IPS-20b (cell line): ENCODE data around the gene ITM2B.

Experiments used
- H3K27ac ChIP-seq: one replicate; pipeline ENCODE4 v1.5.1; 2013; ENCODE audit warnings: low read length
- H3K27me3 ChIP-seq: 2 replicates; pipeline ENCODE4 v1.6.1; 2013; ENCODE audit warnings: mild to moderate bottlenecking, low read length, inconsistent platforms; ENCODE audit not compliant: insufficient read depth
- H3K36me3 ChIP-seq: 2 replicates; pipeline ENCODE4 v1.6.1; 2013; ENCODE audit warnings: low read depth, mild to moderate bottlenecking, inconsistent platforms, low read length, moderate library complexity; ENCODE audit not compliant: insufficient read depth
- H3K4me1 ChIP-seq: 2 replicates; pipeline ENCODE4 v1.6.1; 2013; ENCODE audit warnings: mild to moderate bottlenecking, control low read depth, inconsistent platforms, low read length, moderate library complexity; ENCODE audit not compliant: insufficient read depth
- H3K4me3 ChIP-seq: 2 replicates; pipeline ENCODE4 v1.5.1; 2013; ENCODE audit warnings: mild to moderate bottlenecking, low read length, inconsistent platforms
- H3K9ac ChIP-seq: 2 replicates; pipeline ENCODE4 v1.6.1; 2013; ENCODE audit warnings: low read depth, mild to moderate bottlenecking, inconsistent platforms, low read length, moderate library complexity
- H3K9me3 ChIP-seq: 2 replicates; pipeline ENCODE4 v1.6.1; 2013; ENCODE audit warnings: mild to moderate bottlenecking, low read depth, low read length, inconsistent platforms; ENCODE audit not compliant: insufficient read depth

The ITM2B gene

DNA sequence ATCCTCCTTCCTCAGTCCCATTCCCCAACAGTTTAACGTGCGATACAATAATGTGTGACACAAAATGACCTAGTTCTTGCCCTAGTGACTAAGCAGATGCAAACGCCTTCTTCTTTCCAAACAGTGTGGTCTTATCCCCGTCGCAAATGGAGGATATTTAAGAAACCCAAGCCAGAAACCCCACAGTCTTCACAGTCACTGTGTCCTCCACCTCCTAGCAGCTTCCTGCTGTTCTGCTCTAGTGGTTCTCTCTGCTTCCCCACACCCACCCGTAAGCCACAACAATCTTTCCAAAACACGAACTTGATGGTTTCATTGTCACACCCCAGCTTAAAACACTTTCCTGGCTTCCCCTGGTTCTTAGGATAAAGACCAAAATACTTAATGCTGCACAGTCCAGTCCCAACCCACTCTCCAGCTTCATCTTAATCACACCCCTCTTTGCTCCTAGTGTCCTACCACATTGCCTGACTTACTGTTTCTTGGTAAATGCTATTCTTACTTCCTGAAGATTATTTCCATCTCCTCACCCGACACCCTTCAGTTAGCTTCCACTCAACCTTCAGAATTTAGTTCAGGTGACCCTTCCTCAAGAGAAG lies 32.3 kb downstream of the ITM2B start:
- Histone ChIP-seq H3K4me1 (no peaks in the 10 kb centered on the region), H3K9ac (no peak overlapping the region), H3K4me3 (no peak overlapping the region), H3K27ac (no peak overlapping the region), H3K36me3 (peaks cover 35% of the 10 kb centered on the region), H3K27me3 (no peaks in the 10 kb centered on the region), H3K9me3 (no peaks in the 10 kb centered on the region)

DNA sequence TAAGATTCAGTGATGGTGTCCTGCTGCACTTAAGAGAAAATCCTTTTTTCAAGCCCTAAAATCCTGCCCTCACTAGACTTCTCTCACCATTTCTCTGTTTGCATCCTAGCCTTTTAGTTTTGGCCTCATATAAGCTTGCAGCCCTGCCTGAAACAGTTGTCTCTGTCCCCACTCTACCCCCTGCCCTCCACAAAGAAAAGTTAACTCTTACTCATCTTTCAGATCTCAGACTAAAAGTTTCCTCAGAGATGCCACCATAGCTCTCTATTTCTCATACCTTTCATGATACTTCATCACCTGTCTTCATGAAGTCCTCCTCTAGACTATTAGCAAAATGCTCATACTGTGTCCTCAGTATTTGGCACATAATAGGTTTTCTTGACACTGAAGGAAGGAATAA lies 33.1 kb downstream of the ITM2B start:
- H3K9ac ChIP-seq = no peak overlapping the region
- no peaks in the 10 kb centered on the region for H3K27me3 ChIP-seq
- H3K4me3 ChIP-seq = no peak overlapping the region
- H3K4me1 ChIP-seq = no peaks in the 10 kb centered on the region
- peaks cover 26% of the 10 kb centered on the region for H3K36me3 ChIP-seq
- no peaks in the 10 kb centered on the region for H3K9me3 ChIP-seq
- H3K27ac ChIP-seq = no peak overlapping the region

DNA sequence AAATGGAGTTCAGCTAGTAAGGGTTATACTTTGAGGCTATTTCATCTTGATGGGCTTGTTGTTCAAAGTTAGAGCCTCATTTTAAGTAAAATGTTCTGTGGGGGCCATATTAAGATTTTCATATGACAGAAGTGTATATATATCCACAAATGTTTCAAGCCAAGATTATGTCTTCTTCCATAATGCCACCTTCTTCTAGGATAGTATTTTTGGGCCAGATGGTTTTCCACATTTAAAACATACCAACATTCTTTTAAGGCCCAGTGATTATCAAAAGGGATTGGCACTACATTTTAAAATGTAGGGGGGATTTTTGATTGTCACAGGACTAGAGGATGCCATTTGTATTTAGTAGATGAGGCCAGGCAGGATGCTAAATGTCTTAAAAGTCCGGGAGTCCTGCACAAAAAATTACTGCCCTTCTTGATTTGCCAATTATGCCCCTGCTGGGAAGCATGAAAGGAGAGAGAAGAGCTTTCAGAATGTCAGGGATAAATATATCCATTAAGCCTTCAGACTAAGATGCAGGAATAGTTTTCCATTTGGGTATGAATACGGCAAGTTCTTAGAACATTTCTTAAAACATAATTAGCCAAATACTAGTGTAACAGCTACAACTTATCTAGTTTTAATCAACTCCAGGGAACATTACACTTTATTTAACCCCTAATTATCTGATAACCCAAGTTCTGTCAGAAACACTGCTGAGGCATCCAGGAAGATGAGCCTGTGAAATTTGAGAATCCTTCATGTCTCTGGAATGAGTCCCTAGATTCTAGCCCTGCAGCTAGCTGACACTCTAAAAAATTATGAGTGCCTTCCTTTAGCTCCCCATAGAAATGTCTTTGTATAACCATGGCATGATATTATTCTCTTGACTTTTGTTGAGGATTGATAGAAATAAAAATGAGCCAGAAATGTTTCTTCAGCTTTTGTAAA lies 34.0 kb downstream of the ITM2B start:
- Histone ChIP-seq H3K27me3 (no peaks in the 10 kb centered on the region), H3K27ac (no peak overlapping the region), H3K4me1 (no peaks in the 10 kb centered on the region)

DNA sequence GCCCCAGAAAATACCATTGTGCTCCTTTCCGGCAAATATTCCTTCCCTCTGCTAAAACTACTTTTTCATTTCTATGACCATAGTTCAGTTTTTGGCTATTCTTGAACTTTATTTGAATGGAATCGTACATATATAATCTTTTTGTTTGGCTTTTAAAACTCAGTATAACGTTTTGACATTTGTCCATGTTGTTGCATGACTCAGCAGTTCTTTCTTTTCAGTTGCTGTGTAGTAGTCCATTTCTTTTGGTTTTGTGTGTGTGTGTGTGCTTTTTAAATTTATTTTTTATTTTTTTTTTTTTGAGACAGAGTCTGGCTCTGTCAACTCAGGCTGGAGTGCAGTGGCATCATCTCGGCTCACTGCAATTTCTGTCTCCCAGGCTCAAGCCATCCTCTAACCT lies 35.0 kb downstream of the ITM2B start:
- Histone ChIP-seq H3K4me1 (no peaks in the 10 kb centered on the region), H3K27ac (no peak overlapping the region), H3K9me3 (no peaks in the 10 kb centered on the region), H3K27me3 (no peaks in the 10 kb centered on the region), H3K4me3 (no peak overlapping the region), H3K9ac (no peak overlapping the region), H3K36me3 (peaks cover 8% of the 10 kb centered on the region)

More for the DNA sequence above, 34.0 kb downstream of the ITM2B start:
- no peaks in the 10 kb centered on the region for H3K9me3 ChIP-seq
- H3K36me3 ChIP-seq = peaks cover 19% of the 10 kb centered on the region
- H3K4me3 ChIP-seq = no peak overlapping the region
- H3K9ac ChIP-seq = no peak overlapping the region

DNA sequence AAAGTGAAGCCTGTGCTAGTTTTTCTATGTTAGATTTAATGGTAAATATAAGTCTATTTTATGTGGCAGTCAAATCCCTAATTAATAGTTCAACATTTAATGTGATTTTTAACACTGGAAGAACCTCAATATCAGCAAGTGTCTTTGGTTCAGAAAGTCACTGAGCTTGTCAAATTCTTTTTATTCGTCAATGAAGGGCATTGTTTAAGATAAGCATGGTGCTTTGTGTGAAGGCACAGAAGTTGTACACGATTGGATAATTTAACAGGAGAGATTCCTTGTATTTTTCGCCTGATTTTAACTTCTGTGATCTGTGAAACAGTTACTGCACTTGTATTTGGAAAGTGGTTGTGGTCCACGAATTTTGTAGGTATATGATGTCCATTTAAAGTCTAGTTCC lies 40.3 kb downstream of the ITM2B start:
- no peaks in the 10 kb centered on the region for H3K27me3 ChIP-seq
- H3K27ac ChIP-seq = no peak overlapping the region
- no peaks in the 10 kb centered on the region for H3K36me3 ChIP-seq
- no peak overlapping the region for H3K9ac ChIP-seq
- H3K4me1 ChIP-seq = no peaks in the 10 kb centered on the region
- H3K4me3 ChIP-seq = no peak overlapping the region
- H3K9me3 ChIP-seq = no peaks in the 10 kb centered on the region

DNA sequence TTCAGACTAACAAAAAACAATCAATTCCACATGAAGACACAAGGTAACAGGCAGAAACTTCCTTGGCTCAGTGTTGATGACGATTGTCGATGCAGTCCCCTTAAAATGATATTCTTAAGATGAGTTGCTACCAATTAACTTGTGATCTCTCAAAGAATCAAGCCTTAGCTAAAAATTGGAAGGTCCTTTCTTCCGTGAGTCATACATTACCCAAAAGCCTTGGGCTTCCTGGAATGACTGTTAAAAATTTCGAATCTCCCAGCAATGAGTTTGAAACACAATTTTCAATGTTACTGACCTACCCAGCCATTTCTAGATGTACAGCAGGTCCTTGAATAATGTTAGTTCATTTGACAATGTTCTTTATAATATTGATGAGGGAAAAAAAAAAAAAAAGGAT lies 42.5 kb downstream of the ITM2B start:
- no peak overlapping the region for H3K9ac ChIP-seq
- no peaks in the 10 kb centered on the region for H3K9me3 ChIP-seq
- no peaks in the 10 kb centered on the region for H3K4me1 ChIP-seq
- no peaks in the 10 kb centered on the region for H3K36me3 ChIP-seq
- no peak overlapping the region for H3K4me3 ChIP-seq
- no peak overlapping the region for H3K27ac ChIP-seq
- no peaks in the 10 kb centered on the region for H3K27me3 ChIP-seq

DNA sequence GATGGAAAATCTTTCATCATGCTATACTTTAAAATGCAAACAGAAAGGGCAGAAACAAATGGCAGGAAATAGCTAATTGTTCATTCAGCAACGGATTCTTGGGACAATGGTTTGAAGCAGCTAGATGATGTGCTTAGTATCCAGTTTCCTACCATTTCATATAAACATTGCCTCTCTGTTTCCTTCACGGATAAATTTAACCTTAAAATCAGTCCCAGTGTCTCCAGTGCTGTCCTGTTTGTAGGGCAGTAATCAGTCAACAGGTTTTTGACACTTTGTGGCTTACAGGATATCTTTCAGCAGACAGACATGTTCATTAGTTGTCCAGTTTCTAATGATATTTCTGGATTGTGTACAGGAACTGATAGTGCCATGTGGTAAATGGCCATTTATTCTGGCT lies 45.8 kb downstream of the ITM2B start:
- H3K4me1 ChIP-seq = no peaks in the 10 kb centered on the region
- H3K4me3 ChIP-seq = no peak overlapping the region
- no peaks in the 10 kb centered on the region for H3K9me3 ChIP-seq
- no peaks in the 10 kb centered on the region for H3K27me3 ChIP-seq
- no peak overlapping the region for H3K9ac ChIP-seq
- H3K36me3 ChIP-seq = no peaks in the 10 kb centered on the region
- no peak overlapping the region for H3K27ac ChIP-seq

DNA sequence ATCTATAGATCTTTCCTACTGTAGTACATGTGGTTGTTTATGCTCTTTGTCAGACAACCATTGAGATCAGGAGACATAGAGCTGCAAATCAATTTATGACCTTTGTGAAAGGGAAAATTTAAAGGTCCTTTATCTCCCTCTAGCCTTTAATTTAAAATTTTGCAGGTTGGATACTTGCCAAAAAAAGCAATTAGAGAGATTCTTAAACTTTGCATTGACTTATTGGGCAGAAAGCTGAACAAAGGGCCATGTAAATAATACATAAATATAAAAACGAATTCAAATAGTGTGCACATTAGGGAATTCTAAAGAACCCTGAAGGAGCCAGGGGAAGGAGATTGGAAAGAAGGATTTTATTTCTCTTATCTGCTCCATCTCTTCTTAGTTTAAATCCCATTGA lies 48.5 kb downstream of the ITM2B start:
- H3K9me3 ChIP-seq = no peaks in the 10 kb centered on the region

DNA sequence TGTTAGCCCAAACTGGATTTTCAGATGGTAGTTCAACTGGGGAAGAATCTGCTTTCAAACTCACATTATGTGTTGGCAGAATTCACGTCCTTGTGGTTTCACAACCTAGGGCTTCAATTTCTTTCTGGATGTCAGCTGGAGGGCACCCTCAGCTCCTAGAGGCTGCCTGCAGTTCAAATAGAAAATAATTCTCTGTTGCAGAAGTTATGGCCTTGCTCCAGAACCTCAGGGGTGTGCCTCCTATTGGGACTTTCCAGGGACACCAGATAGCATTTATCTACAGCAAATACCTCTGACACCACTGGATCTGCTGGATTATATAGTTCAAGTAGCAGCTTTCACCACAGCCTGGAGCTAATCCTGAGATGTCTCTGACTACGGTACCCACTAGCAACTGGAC lies 58.7 kb downstream of the ITM2B start:
- no peaks in the 10 kb centered on the region for H3K4me1 ChIP-seq
- H3K4me3 ChIP-seq = no peak overlapping the region
- no peaks in the 10 kb centered on the region for H3K36me3 ChIP-seq
- H3K27me3 ChIP-seq = no peaks in the 10 kb centered on the region
- H3K9ac ChIP-seq = no peak overlapping the region
- H3K9me3 ChIP-seq = no peaks in the 10 kb centered on the region
- H3K27ac ChIP-seq = no peak overlapping the region

More for the DNA sequence above, 48.5 kb downstream of the ITM2B start:
- Histone ChIP-seq H3K27me3 (no peaks in the 10 kb centered on the region), H3K9ac (no peak overlapping the region), H3K4me1 (no peaks in the 10 kb centered on the region), H3K4me3 (no peak overlapping the region), H3K27ac (no peak overlapping the region), H3K36me3 (no peaks in the 10 kb centered on the region)

DNA sequence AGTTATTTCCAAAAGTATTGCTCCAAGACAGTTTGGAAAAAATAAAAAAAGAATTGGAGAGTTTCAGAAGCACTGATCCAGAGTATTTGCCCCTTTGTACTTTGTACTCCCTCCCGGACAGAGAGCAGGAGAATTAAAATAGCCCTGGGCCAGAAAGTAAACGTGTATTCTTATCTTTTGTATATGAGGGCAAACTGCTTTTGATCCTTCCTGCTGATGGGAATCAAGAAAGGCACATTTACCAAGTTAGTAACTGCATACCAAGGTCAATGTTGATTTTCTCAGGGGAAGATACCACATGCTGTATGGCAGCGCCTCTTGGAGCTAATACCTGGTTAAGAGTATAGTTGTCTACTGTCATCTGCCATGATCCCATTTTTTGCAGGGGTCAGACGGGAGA lies 59.6 kb downstream of the ITM2B start:
- Histone ChIP-seq H3K27ac (no peak overlapping the region), H3K27me3 (no peaks in the 10 kb centered on the region), H3K36me3 (no peaks in the 10 kb centered on the region), H3K4me3 (no peak overlapping the region), H3K9me3 (no peaks in the 10 kb centered on the region), H3K9ac (no peak overlapping the region), H3K4me1 (no peaks in the 10 kb centered on the region)

DNA sequence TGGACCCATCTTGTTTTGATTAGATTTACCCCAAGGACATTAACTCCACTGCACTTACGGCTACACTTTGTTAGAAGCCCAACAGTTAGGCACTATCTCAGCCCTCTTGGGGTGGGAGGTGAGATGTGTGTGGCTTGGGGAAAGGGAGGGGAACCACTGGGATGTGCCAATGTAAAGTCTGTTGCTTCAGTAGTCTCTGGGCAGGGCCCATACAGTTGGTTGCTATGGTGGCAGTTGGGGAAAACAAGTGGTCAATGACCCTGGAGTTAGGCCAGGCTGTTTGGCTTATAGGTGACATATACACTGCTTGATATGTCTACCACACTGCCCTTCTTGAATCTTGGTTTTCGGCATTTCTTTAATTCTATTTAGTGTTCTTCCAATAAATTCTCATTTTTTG lies 61.6 kb downstream of the ITM2B start:
- H3K4me3 ChIP-seq = no peak overlapping the region
- no peaks in the 10 kb centered on the region for H3K4me1 ChIP-seq
- no peak overlapping the region for H3K27ac ChIP-seq
- H3K9ac ChIP-seq = no peak overlapping the region
- no peaks in the 10 kb centered on the region for H3K9me3 ChIP-seq
- no peaks in the 10 kb centered on the region for H3K36me3 ChIP-seq
- no peaks in the 10 kb centered on the region for H3K27me3 ChIP-seq

DNA sequence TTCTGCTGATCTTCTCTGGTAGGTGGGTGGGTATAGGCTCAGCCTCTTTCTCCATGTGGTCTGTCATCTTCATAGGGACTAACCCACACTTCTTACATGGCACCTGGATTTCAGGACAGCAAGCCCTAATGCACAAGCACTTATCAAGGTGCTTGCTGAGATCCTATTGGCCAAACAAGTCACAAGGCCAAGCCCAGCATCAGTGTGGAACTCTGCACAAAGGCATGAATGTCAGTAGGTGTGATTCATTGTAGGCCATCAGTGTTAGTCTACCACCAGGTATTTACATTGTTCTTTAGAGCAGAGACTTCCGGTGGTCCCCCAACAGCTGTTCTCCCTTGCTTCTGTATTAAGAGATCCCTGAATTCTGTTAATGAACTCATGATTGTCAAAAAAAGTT lies 62.3 kb downstream of the ITM2B start:
- Histone ChIP-seq H3K27ac (no peak overlapping the region), H3K9me3 (no peaks in the 10 kb centered on the region), H3K9ac (no peak overlapping the region), H3K4me1 (no peaks in the 10 kb centered on the region), H3K4me3 (no peak overlapping the region), H3K36me3 (no peaks in the 10 kb centered on the region), H3K27me3 (no peaks in the 10 kb centered on the region)
